OCI-LY7 (cell line): ENCODE results near the gene TMEM150C. TPM values are rescaled to one million over a fixed set of nuclear protein-coding genes. Genes with fewer than 3 reads are reported as not detected.

Experiments
- BruUV-seq: library from RNA; stranded (reverse); fragments of 400-500 nt; replicated peaks from 2 replicates; lab custom pipeline; 2021; lab: Mats Ljungman, UMichigan
- CTCF ChIA-PET: fragments of 300-600 bp; sonication (Branson Sonifier 250); formaldehyde crosslinking; loops from one replicate; lab custom pipeline; 2022; ENCODE audit warnings: antibody characterized with exemption; ENCODE audit not compliant: unreplicated experiment; lab: Charles Lee
- POLR2A ChIA-PET: fragments of 300-600 bp; sonication (Branson Sonifier 250); formaldehyde crosslinking; loops from one replicate; lab custom pipeline; 2022; ENCODE audit warnings: antibody characterized with exemption; lab: Charles Lee
- DNase-seq: peaks from one replicate; pipeline ENCODE4 v3.0.0-alpha.2; 2015; ENCODE audit warnings: low spot score
- H2AFZ ChIP-seq: fragments of 200-600 bp; sonication (generic), shearing (Covaris generic); 2 replicates; pipeline ENCODE4 v1.6.1; 2014; ENCODE audit warnings: mild to moderate bottlenecking, antibody characterized with exemption, low read length, moderate library complexity
- H3K27ac ChIP-seq: fragments of 200-600 bp; sonication (generic); 2 replicates; pipeline ENCODE4 v1.5.1; 2014; ENCODE audit warnings: mixed run types, low read depth, mild to moderate bottlenecking, moderate library complexity, low read length, inconsistent platforms; ENCODE audit not compliant: poor library complexity, severe bottlenecking
- H3K36me3 ChIP-seq: fragments of 200-600 bp; sonication (generic); 2 replicates; pipeline ENCODE4 v1.6.1; 2014; ENCODE audit warnings: mild to moderate bottlenecking, antibody characterized with exemption, low read length, moderate library complexity, mixed read lengths; ENCODE audit not compliant: insufficient read depth
- H3K4me1 ChIP-seq: fragments of 200-600 bp; sonication (generic); 2 replicates; pipeline ENCODE4 v1.5.1; 2014; ENCODE audit warnings: mild to moderate bottlenecking, low read length; ENCODE audit not compliant: insufficient read depth, poor library complexity, severe bottlenecking
- H3K4me2 ChIP-seq: fragments of 200-600 bp; sonication (generic); 2 replicates; pipeline ENCODE4 v1.6.1; 2014; ENCODE audit warnings: mild to moderate bottlenecking, low read length
- H3K4me3 ChIP-seq: fragments of 200-600 bp; sonication (generic); 2 replicates; pipeline ENCODE4 v1.5.1; 2014; ENCODE audit warnings: mild to moderate bottlenecking, low read depth, low read length; ENCODE audit not compliant: poor library complexity, severe bottlenecking
- H3K79me2 ChIP-seq: fragments of 200-600 bp; sonication (generic); 2 replicates; pipeline ENCODE4 v1.6.1; 2016; ENCODE audit warnings: low read depth, mild to moderate bottlenecking, low read length, moderate library complexity, mixed read lengths; ENCODE audit not compliant: insufficient read depth
- H3K9me2 ChIP-seq: fragments of 200-600 bp; sonication (generic); 2 replicates; pipeline ENCODE4 v1.6.1; 2016; ENCODE audit warnings: mild to moderate bottlenecking, low read length, mixed read lengths; ENCODE audit not compliant: insufficient read depth
- H3K9me3 ChIP-seq: fragments of 200-600 bp; sonication (generic); 2 replicates; pipeline ENCODE4 v1.6.1; 2014; ENCODE audit warnings: mild to moderate bottlenecking, mixed run types, low read length, mixed read lengths
- H4K20me1 ChIP-seq: fragments of 200-600 bp; sonication (generic); 2 replicates; pipeline ENCODE4 v1.6.1; 2014; ENCODE audit warnings: mild to moderate bottlenecking, antibody characterized with exemption, low read length, moderate library complexity, mixed read lengths; ENCODE audit not compliant: insufficient read depth
- EZH2phosphoT487 ChIP-seq: fragments of 200-600 bp; sonication (generic); IDR thresholded peaks from 2 replicates; pipeline ENCODE4 v1.6.1; 2018; ENCODE audit warnings: low read depth, borderline replicate concordance, mild to moderate bottlenecking, mixed run types, antibody characterized with exemption, low read length, moderate library complexity, mixed read lengths
- intact Hi-C: fragments of 100-400 bp; cut with micrococcal nuclease; formaldehyde crosslinking; loops from one replicate; pipeline ENCODE4 v1.10.0; 2022; ENCODE audit not compliant: unreplicated experiment
- total RNA-seq, 2 experiments: library from RNA; depleted of rRNA in 1 of 2; stranded (reverse); fragments of >200 nt in 1 of 2; shearing (Covaris generic) in 1 of 2; gene quantifications; 2 replicates each; pipeline ENCODE4 v1.2.3, GENCODE V29; 2014 to 2022
- TF ChIP-seq, protein P1 (sequence below): fragments of 200-600 bp; sonication (generic); conservative IDR thresholded peaks from 2 replicates; pipeline ENCODE4 v1.5.1; 2014; ENCODE audit warnings: mild to moderate bottlenecking, antibody characterized with exemption, low read length, moderate library complexity, mixed read lengths

The TMEM150C gene
- total RNA-seq, 2 experiments from 2014 or later = not detected

DNA sequence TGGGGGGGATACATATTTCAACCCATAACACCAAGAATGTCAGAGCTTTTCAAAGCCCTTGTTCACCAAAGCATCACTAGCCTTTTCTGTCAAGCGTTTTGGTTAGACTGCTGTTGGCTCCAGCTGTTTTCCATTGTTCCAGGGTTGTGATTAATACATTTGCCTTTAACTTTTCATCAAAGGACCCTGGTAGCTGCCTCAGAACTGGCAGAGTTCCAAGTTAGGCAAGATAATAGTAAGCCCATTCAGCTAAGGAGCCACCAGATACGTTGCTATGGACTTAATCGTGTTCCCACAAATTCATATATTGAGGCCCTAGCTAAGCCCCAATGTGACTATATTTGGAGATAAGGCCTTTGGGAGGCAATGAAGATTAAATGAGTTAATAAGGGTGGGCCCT, 94.3 kb downstream of the TMEM150C start:
- no TSS peak for BruUV-seq
- POLR2A ChIA-PET = interaction anchor here (0.5 to 0.8 kb wide), 2 partner anchors 17 to 23 kb away, joined by 3 to 4 read pairs; no protein-coding TSS in a partner anchor
- Histone ChIP-seq H3K9me2 (no peaks in the 10 kb centered on the region), H2AFZ (no peak overlapping the region), H3K4me2 (no peak overlapping the region), H3K36me3 (peaks cover 59% of the 10 kb centered on the region), H3K79me2 (no peaks in the 10 kb centered on the region), H3K4me1 (no peaks in the 10 kb centered on the region), H3K27ac (no peak overlapping the region), H4K20me1 (no peaks in the 10 kb centered on the region), H3K9me3 (0 out of 2 replicates have a peak, but pooled peaks cover 12% of the 10 kb centered on the region), H3K4me3 (no peak overlapping the region)
- TF ChIP-seq, protein P1, sequence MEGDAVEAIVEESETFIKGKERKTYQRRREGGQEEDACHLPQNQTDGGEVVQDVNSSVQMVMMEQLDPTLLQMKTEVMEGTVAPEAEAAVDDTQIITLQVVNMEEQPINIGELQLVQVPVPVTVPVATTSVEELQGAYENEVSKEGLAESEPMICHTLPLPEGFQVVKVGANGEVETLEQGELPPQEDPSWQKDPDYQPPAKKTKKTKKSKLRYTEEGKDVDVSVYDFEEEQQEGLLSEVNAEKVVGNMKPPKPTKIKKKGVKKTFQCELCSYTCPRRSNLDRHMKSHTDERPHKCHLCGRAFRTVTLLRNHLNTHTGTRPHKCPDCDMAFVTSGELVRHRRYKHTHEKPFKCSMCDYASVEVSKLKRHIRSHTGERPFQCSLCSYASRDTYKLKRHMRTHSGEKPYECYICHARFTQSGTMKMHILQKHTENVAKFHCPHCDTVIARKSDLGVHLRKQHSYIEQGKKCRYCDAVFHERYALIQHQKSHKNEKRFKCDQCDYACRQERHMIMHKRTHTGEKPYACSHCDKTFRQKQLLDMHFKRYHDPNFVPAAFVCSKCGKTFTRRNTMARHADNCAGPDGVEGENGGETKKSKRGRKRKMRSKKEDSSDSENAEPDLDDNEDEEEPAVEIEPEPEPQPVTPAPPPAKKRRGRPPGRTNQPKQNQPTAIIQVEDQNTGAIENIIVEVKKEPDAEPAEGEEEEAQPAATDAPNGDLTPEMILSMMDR = no peak
- TF ChIP-seq EZH2phosphoT487 = no peak
- CTCF ChIA-PET = no interaction called here
- DNase-seq = no peak
- intact Hi-C loops = loop anchor here (10.0 kb wide), 1 partner anchor 817 kb away; the partner anchor contains the start of gene COQ2

DNA sequence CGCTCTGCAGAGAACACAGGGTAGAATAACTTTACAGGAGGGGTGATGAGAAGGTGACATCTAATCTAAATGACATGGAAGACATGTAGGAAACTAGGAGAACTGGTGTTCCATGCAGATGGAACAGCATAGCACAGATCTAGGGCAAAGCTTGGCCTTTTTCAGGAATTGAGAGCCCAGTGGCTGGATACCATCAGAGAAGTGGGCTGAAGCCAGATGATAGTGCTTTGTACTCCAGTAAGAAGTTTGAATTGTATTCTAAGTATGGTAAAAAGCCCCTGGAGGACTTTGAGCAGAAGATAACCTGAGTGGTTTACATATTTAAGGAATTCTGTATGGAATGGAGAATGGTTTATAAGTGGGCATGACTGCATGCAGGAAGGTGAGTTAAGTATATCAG, 98.6 kb downstream of the TMEM150C start:
- Histone ChIP-seq H3K4me2 (no peak overlapping the region), H4K20me1 (no peaks in the 10 kb centered on the region), H3K4me3 (no peak overlapping the region), H3K79me2 (no peaks in the 10 kb centered on the region), H3K9me3 (0 out of 2 replicates have a peak, but pooled peaks cover 12% of the 10 kb centered on the region), H3K27ac (no peak overlapping the region), H3K36me3 (peaks cover 93% of the 10 kb centered on the region), H2AFZ (no peak overlapping the region), H3K9me2 (no peaks in the 10 kb centered on the region), H3K4me1 (no peaks in the 10 kb centered on the region)
- no peak for DNase-seq
- TF ChIP-seq, protein P1 = no peak
- TF ChIP-seq EZH2phosphoT487 = no peak
- ChIA-PET CTCF (no interaction called here), POLR2A (no interaction called here)
- intact Hi-C loops = loop anchor here (10.0 kb wide), 1 partner anchor 822 kb away; the partner anchor contains the start of gene COQ2
- BruUV-seq = no TSS peak

DNA sequence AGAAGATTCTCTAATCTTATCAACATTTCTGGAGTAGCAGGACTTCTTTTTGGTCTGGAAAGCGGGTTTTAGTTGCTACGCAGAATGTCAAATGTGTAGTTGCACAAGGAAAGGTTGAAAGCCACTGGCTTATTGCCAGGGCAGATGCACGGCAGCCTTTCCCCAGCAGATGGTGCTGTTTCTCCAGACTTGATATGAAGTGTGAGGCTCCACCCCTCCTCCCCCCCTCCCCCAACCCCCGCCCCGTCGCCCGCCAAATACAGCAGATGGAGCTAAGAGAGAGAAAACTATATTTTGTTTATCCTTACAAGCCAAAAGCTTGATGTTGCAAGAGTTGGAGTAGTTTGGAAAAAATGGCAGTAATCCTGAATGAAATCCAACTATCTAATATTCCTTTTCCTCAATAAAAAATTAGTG, 99.4 kb downstream of the TMEM150C start:
- POLR2A ChIA-PET = no interaction called here
- Histone ChIP-seq H3K4me2 (no peak overlapping the region), H3K4me1 (no peaks in the 10 kb centered on the region), H3K36me3 (peaks cover 93% of the 10 kb centered on the region), H3K9me2 (no peaks in the 10 kb centered on the region), H3K9me3 (0 out of 2 replicates have a peak, but pooled peaks cover 7% of the 10 kb centered on the region), H4K20me1 (no peaks in the 10 kb centered on the region), H3K4me3 (no peak overlapping the region), H3K27ac (no peak overlapping the region), H3K79me2 (no peaks in the 10 kb centered on the region), H2AFZ (no peak overlapping the region)
- BruUV-seq = no TSS peak
- CTCF ChIA-PET = interaction anchor here (0.6 to 0.7 kb wide), 4 partner anchors 32 to 1819 kb away, joined by 3 read pairs; no protein-coding TSS in a partner anchor
- TF ChIP-seq, protein P1 = peak; percentile 73
- TF ChIP-seq EZH2phosphoT487 = no peak
- intact Hi-C loops = loop anchor here (1.0 to 10.0 kb wide), 2 partner anchors 277 to 822 kb away; partner anchors contain the start of gene COQ2
- DNase-seq = peak; percentile 77
